K562 (cell line): ENCODE data around the gene VPS13D. TPM values are rescaled to one million over a fixed set of nuclear protein-coding genes. Genes with fewer than 3 reads are reported as not detected.

Experiments
- ATAC-seq: fragments of 200-7000 bp; cut with Tn5 transposase; 3 replicates; pipeline ENCODE4 v1.9.1; 2020; ENCODE audit warnings: moderate library complexity
- BruUV-seq: library from RNA; stranded (reverse); fragments of 400-500 nt; replicated peaks from 2 replicates; lab custom pipeline; 2021; lab: Mats Ljungman, UMichigan
- CTCF ChIA-PET: fragments of 300-600 bp; formaldehyde crosslinking; extraction: SDS; loops from one replicate; lab custom pipeline; 2021; ENCODE audit warnings: low intra/inter-chr PET ratio; lab: Yijun Ruan, JAX
- POLR2A ChIA-PET: fragments of 300-600, 350-650 bp; sonication (Branson Sonifier 250); formaldehyde crosslinking; extraction: SDS; loops from one replicate; lab custom pipeline; 2021; ENCODE audit warnings: antibody characterized with exemption, inconsistent platforms; lab: Yijun Ruan, JAX
- DNase-seq, 4 experiments: peaks; one replicate each; pipeline versions ENCODE4 v3.0.0 to v3.0.0-alpha.2; 2011 to 2018; ENCODE audit warnings: low spot score in 3 of 4, mixed read lengths in 3 of 4; ENCODE audit errors: extremely low read depth in 1 of 4
- FAIRE-seq: peaks from 2 replicates; lab custom pipeline; 2011; peaks lifted over from hg19 to GRCh38; lab: Jason Lieb, UNC
- H2AFZ ChIP-seq: 2 replicates; pipeline ENCODE4 v1.6.0; 2011; ENCODE audit warnings: low read depth, low read length, control low read depth, inconsistent platforms
- H3K27ac ChIP-seq: fragments of 200-600 bp; 3 replicates; pipeline ENCODE4 v1.8.0; 2011; ENCODE audit warnings: low read depth, mild to moderate bottlenecking, control low read depth, inconsistent platforms, low read length, moderate library complexity, mixed read lengths; ENCODE audit errors: extremely low read depth
- H3K27me3 ChIP-seq, 2 experiments: fragments of 300-600 bp in 1 of 2; 2 replicates in 1 of 2; 3 replicates in 1 of 2; pipeline versions ENCODE4 v1.6.0 to v1.8.0; 2011; ENCODE audit warnings: inconsistent platforms in 2 of 2, low read length in 2 of 2, mild to moderate bottlenecking in 1 of 2, mixed read lengths in 1 of 2, moderate library complexity in 1 of 2; ENCODE audit not compliant: control insufficient read depth in 2 of 2, insufficient read depth in 2 of 2
- H3K36me3 ChIP-seq: fragments of 300-600 bp; 3 replicates; pipeline ENCODE4 v1.8.0; 2011; ENCODE audit warnings: mild to moderate bottlenecking, low read length, inconsistent platforms; ENCODE audit not compliant: control insufficient read depth, insufficient read depth
- H3K4me1 ChIP-seq, 2 experiments: fragments of 200-600 bp in 1 of 2; replicated peaks in 1 of 2; 2 replicates in 1 of 2; 3 replicates in 1 of 2; pipeline versions ENCODE4 v1.5.1 to v1.8.0; 2011; ENCODE audit warnings: inconsistent platforms in 2 of 2, low read length in 2 of 2, mild to moderate bottlenecking in 1 of 2, mixed read lengths in 1 of 2, moderate library complexity in 1 of 2; ENCODE audit not compliant: control insufficient read depth in 2 of 2, insufficient read depth in 2 of 2
- H3K4me2 ChIP-seq: 2 replicates; pipeline ENCODE4 v1.6.1; 2011; ENCODE audit warnings: low read length, control low read depth, inconsistent platforms, mixed read lengths; ENCODE audit not compliant: insufficient read depth
- H3K4me3 ChIP-seq: fragments of 200-600 bp; sonication (generic), shearing (Covaris generic); 2 replicates; pipeline ENCODE4 v1.5.1; 2016; ENCODE audit warnings: control low read depth, inconsistent platforms
- H3K79me2 ChIP-seq: fragments of 200-600 bp; 3 replicates; pipeline ENCODE4 v1.8.0; 2011; ENCODE audit warnings: low read length, inconsistent platforms; ENCODE audit not compliant: control insufficient read depth, insufficient read depth
- H3K9ac ChIP-seq, 2 experiments: 2 replicates each; pipeline versions ENCODE4 v1.6.0 to v1.6.1; 2011; ENCODE audit warnings: low read depth in 2 of 2, low read length in 2 of 2, control low read depth in 1 of 2, inconsistent platforms in 1 of 2, mild to moderate bottlenecking in 1 of 2, mixed read lengths in 1 of 2; ENCODE audit not compliant: insufficient read depth in 1 of 2
- H3K9me1 ChIP-seq: one replicate; pipeline ENCODE4 v1.6.0; 2011; ENCODE audit warnings: inconsistent platforms, mild to moderate bottlenecking, low read length, moderate library complexity; ENCODE audit not compliant: control insufficient read depth, insufficient read depth
- H3K9me3 ChIP-seq: replicated peaks from 2 replicates; pipeline ENCODE4 v1.5.1; 2011; ENCODE audit warnings: low read depth, low read length, inconsistent platforms; ENCODE audit not compliant: control insufficient read depth, insufficient read depth
- H4K20me1 ChIP-seq: replicated peaks from 2 replicates; pipeline ENCODE4 v1.6.1; 2011; ENCODE audit warnings: low read length, inconsistent platforms, mixed read lengths; ENCODE audit not compliant: control insufficient read depth, insufficient read depth
- CBFB ChIP-seq: sonication (generic); formaldehyde crosslinking; IDR thresholded peaks from 2 replicates; pipeline ENCODE4 v1.4.0; 2020; ENCODE audit warnings: mild to moderate bottlenecking, missing genetic modification reagents
- CHCHD3 ChIP-seq: fragments of 250-450 bp; sonication (Bioruptor Pico); IDR thresholded peaks from 2 replicates; pipeline ENCODE4 v2.1.2; 2022; ENCODE audit warnings: mild to moderate bottlenecking
- FOXK2 ChIP-seq, 2 experiments: fragments of 450-650 bp; IDR thresholded peaks in 1 of 2; conservative IDR thresholded peaks in 1 of 2; 2 replicates each; pipeline ENCODE4 v1.6.1; 2016; ENCODE audit warnings: low read depth in 2 of 2, mild to moderate bottlenecking in 1 of 2
- HOXB6 ChIP-seq: fragments of 250-450 bp; sonication (Bioruptor Pico); IDR thresholded peaks from 2 replicates; pipeline ENCODE4 v1.5.1; 2022; ENCODE audit warnings: mild to moderate bottlenecking, borderline replicate concordance
- MCM7 ChIP-seq, 2 experiments: fragments of 450-650 bp; IDR thresholded peaks; 2 replicates each; pipeline ENCODE4 v1.6.1; 2016 to 2018
- MXI1 ChIP-seq: IDR thresholded peaks from 2 replicates; pipeline ENCODE4 v1.6.1; 2011; ENCODE audit warnings: low read depth, mild to moderate bottlenecking, improper control_type of control experiment, low read length
- RBM15 ChIP-seq: fragments of 200-400 bp; formaldehyde crosslinking; IDR thresholded peaks from 2 replicates; pipeline ENCODE4 v1.6.1; 2018; ENCODE audit warnings: mild to moderate bottlenecking, low read length, moderate library complexity; ENCODE audit not compliant: insufficient read depth
- SMARCE1 ChIP-seq: fragments of 450-650 bp; IDR thresholded peaks from 2 replicates; pipeline ENCODE4 v1.7.1; 2016; ENCODE audit warnings: mild to moderate bottlenecking
- SRSF7 ChIP-seq: fragments of 200-400 bp; formaldehyde crosslinking; optimal IDR thresholded peaks from 2 replicates; pipeline ENCODE3; 2017; ENCODE audit warnings: mild to moderate bottlenecking, low read depth, low read length
- ZBTB17 ChIP-seq: fragments of 450-650 bp; formaldehyde crosslinking; IDR thresholded peaks from 2 replicates; pipeline ENCODE4 v1.4.0; 2020; ENCODE audit warnings: mild to moderate bottlenecking
- WGBS: fragments of 100-300 bp; shearing (Covaris generic); methylation state at CpG from one replicate; pipeline ENCODE4 v1.1.6; 2016; ENCODE audit warnings: low coverage, mixed read lengths; ENCODE audit not compliant: insufficient coverage; ENCODE audit errors: missing lambda C conversion rate; 5-methylcytosine and 5-hydroxymethylcytosine counted together
- in situ Hi-C: fragments of 300-500 bp; cut with MboI; formaldehyde crosslinking; loops from 4 replicates; pipeline ENCODE4 v1.15.0; 2018; ENCODE audit warnings: inconsistent platforms, mixed read lengths
- intact Hi-C: fragments of 100-400 bp; cut with micrococcal nuclease; formaldehyde crosslinking; loops from 2 replicates; pipeline ENCODE4 v1.14.2; 2022
- polyA plus RNA-seq, 8 experiments: library from polyadenylated mRNA; depleted of rRNA in 4 of 8; stranded (reverse) in 5 of 8; unstranded in 3 of 8; fragments of >200 nt; fragmentation: Nextera tagmentation in 2 of 8; fragmentation: Illumina TruSeq in 1 of 8; extraction: Ambion mirVana in 2 of 8; extraction: Trizol in 1 of 8; gene quantifications; 2 replicates each; pipeline versions ENCODE4 v1.2.1 to v1.2.3, GENCODE V29; 2011 to 2014; ENCODE audit warnings: inconsistent platforms in 1 of 8, missing spikeins in 1 of 8
- total RNA-seq, 7 experiments: library from RNA; depleted of rRNA in 6 of 7; stranded (reverse); fragments of >200 nt in 6 of 7; fragmentation: Illumina TruSeq in 2 of 7; extraction: Trizol in 2 of 7; gene quantifications; 2 replicates each; pipeline versions ENCODE4 v1.2.1 to v1.2.3, GENCODE V29; 2011 to 2021; ENCODE audit warnings: low replicate concordance in 1 of 7
- TF ChIP-seq, protein P1 (sequence below): fragments of 250-450 bp; sonication (Bioruptor Pico); IDR thresholded peaks from 2 replicates; pipeline ENCODE4 v1.6.1; 2021; ENCODE audit warnings: mild to moderate bottlenecking
- TF ChIP-seq, protein P2 (sequence below): fragments of 450-650 bp; IDR thresholded peaks from 2 replicates; pipeline ENCODE4 v1.7.1; 2018; ENCODE audit warnings: mild to moderate bottlenecking, low read depth; ENCODE audit not compliant: partially characterized antibody
- TF ChIP-seq, protein P3 (sequence below), 2 experiments: fragments of 150-350 bp in 1 of 2; IDR thresholded peaks; 2 replicates each; pipeline ENCODE4 v1.6.1; 2012 to 2016; ENCODE audit warnings: low read depth in 2 of 2, low read length in 2 of 2, mild to moderate bottlenecking in 1 of 2, moderate library complexity in 1 of 2
- TF ChIP-seq, protein P4 (sequence below): fragments of 250-450 bp; sonication (Bioruptor Pico); IDR thresholded peaks from 2 replicates; pipeline ENCODE4 v1.8.0; 2021; ENCODE audit warnings: moderate library complexity, mild to moderate bottlenecking, inconsistent platforms

VPS13D gene
- total and polyA plus RNA-seq, 9 of the 15 experiments (the other 6 are each of a cell fraction or from before 2014, with no cell fraction given) = 6.1 to 51.5 (median 38.5) TPM

DNA sequence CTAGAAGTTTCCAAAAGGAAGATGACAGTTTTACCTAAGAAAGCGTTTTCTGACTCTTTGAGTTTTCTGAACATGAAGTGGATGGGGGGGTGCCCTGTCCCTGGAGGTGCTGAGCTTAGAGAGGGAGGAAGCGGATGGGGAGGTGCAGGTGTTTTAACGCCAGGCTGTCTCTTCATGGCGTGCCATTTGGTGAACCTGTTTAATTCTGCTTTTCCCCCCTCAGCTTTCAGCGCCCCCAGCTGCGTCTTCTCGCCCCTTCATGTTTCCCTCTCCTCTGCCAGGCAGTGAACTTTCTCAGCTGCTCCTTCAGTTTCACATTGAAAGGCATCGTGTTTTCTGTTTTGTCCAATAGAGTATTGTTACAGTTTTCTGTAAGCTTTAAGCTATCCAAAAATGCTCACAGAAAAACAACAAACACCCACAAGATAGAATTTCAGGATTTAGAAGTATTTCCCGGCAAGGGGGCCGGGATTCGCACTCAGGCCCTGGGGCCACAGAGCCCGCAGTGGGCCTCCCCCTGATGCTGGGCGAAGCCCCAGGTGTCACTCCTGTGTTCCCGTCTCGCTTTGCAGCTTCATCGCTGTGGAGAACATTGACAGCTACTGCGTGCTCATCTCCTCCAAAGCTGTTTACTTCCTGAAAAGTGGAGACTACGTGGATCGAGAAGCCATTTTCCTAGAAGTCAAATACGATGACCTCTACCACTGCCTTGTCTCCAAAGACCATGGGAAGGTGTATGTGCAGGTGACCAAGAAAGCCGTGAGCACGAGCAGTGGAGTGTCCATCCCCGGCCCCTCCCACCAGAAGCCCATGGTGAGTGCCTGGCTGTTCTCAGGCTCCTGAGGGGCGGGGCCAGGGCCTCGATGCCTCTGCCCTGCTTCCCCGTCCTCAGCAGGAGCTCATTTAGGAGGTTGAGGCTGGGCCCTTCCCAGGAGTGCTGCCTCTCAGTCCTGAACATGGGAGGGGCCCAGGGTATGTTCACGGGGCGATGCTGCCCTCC is 276.8 kb downstream of the VPS13D start:
- H3K4me2 ChIP-seq = no peak overlapping the region
- in situ Hi-C loops (no loop called here), intact Hi-C loops (no loop called here)
- H3K36me3 ChIP-seq = peaks cover 50% of the 10 kb centered on the region
- no peak overlapping the region for H2AFZ ChIP-seq
- H4K20me1 ChIP-seq = no peaks in the 10 kb centered on the region
- H3K4me3 ChIP-seq = no peak overlapping the region
- ChIA-PET POLR2A (interaction anchor here (0.7 to 6.7 kb wide), 5 partner anchors 9 to 105 kb away, joined by 3 to 38 read pairs (median 3); no protein-coding TSS in a partner anchor), CTCF (no interaction called here)
- H3K27ac ChIP-seq = no peak overlapping the region
- FAIRE-seq (no peak), ATAC-seq (no peak), DNase-seq (no peak)
- no TSS peak for BruUV-seq
- H3K9me3 ChIP-seq = no peaks in the 10 kb centered on the region
- H3K9me1 ChIP-seq = no peaks in the 10 kb centered on the region
- H3K79me2 ChIP-seq = no peaks in the 10 kb centered on the region
- H3K27me3 ChIP-seq = no peaks in the 10 kb centered on the region
- peaks cover 29 to 32% of the 10 kb centered on the region in 2 experiments for H3K4me1 ChIP-seq
- H3K9ac ChIP-seq = peak overlapping the region in 1 of 2 experiments; percentile 66; a peak in 1 of 4 replicates
- TF ChIP-seq MXI1 (no peak), CHCHD3 (CRISPR knock-in tag) (no peak), RBM15 (no peak), SRSF7 (no peak), ZBTB17 (CRISPR knock-in tag) (no peak), HOXB6 (no peak), FOXK2 (conservative IDR thresholded peaks at IDR 0.05 in 1 of 2, IDR thresholded peaks at IDR 0.05 in 1 of 2; ENCODE audit: low read depth in 2 of 2) (no peak), MCM7 (IDR thresholded peaks at IDR 0.05) (no peak), SMARCE1 (no peak), CBFB (CRISPR knock-in tag) (no peak)
- TF ChIP-seq, protein P1, sequence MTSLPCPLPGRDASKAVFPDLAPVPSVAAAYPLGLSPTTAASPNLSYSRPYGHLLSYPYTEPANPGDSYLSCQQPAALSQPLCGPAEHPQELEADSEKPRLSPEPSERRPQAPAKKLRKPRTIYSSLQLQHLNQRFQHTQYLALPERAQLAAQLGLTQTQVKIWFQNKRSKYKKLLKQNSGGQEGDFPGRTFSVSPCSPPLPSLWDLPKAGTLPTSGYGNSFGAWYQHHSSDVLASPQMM (CRISPR knock-in tag) = no peak
- TF ChIP-seq, protein P2, sequence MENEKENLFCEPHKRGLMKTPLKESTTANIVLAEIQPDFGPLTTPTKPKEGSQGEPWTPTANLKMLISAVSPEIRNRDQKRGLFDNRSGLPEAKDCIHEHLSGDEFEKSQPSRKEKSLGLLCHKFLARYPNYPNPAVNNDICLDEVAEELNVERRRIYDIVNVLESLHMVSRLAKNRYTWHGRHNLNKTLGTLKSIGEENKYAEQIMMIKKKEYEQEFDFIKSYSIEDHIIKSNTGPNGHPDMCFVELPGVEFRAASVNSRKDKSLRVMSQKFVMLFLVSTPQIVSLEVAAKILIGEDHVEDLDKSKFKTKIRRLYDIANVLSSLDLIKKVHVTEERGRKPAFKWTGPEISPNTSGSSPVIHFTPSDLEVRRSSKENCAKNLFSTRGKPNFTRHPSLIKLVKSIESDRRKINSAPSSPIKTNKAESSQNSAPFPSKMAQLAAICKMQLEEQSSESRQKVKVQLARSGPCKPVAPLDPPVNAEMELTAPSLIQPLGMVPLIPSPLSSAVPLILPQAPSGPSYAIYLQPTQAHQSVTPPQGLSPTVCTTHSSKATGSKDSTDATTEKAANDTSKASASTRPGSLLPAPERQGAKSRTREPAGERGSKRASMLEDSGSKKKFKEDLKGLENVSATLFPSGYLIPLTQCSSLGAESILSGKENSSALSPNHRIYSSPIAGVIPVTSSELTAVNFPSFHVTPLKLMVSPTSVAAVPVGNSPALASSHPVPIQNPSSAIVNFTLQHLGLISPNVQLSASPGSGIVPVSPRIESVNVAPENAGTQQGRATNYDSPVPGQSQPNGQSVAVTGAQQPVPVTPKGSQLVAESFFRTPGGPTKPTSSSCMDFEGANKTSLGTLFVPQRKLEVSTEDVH = no peak
- TF ChIP-seq, protein P3, sequence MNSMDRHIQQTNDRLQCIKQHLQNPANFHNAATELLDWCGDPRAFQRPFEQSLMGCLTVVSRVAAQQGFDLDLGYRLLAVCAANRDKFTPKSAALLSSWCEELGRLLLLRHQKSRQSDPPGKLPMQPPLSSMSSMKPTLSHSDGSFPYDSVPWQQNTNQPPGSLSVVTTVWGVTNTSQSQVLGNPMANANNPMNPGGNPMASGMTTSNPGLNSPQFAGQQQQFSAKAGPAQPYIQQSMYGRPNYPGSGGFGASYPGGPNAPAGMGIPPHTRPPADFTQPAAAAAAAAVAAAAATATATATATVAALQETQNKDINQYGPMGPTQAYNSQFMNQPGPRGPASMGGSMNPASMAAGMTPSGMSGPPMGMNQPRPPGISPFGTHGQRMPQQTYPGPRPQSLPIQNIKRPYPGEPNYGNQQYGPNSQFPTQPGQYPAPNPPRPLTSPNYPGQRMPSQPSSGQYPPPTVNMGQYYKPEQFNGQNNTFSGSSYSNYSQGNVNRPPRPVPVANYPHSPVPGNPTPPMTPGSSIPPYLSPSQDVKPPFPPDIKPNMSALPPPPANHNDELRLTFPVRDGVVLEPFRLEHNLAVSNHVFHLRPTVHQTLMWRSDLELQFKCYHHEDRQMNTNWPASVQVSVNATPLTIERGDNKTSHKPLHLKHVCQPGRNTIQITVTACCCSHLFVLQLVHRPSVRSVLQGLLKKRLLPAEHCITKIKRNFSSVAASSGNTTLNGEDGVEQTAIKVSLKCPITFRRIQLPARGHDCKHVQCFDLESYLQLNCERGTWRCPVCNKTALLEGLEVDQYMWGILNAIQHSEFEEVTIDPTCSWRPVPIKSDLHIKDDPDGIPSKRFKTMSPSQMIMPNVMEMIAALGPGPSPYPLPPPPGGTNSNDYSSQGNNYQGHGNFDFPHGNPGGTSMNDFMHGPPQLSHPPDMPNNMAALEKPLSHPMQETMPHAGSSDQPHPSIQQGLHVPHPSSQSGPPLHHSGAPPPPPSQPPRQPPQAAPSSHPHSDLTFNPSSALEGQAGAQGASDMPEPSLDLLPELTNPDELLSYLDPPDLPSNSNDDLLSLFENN (IDR thresholded peaks at IDR 0.05; ENCODE audit: low read depth in 2 of 2, low read length in 2 of 2) = no peak
- TF ChIP-seq, protein P4, sequence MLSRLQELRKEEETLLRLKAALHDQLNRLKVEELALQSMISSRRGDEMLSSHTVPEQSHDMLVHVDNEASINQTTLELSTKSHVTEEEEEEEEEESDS = no peak
- WGBS = 92% methylated on average over 28 of the region's 28 CpGs
